Measurements from ENCODE around the gene CCDC167. TPM values are rescaled to one million over a fixed set of nuclear protein-coding genes. Genes with fewer than 3 reads are reported as not detected.

The CCDC167 gene
- polyA plus RNA-seq, 1 donor from 2014 or later = 207 TPM

DNA sequence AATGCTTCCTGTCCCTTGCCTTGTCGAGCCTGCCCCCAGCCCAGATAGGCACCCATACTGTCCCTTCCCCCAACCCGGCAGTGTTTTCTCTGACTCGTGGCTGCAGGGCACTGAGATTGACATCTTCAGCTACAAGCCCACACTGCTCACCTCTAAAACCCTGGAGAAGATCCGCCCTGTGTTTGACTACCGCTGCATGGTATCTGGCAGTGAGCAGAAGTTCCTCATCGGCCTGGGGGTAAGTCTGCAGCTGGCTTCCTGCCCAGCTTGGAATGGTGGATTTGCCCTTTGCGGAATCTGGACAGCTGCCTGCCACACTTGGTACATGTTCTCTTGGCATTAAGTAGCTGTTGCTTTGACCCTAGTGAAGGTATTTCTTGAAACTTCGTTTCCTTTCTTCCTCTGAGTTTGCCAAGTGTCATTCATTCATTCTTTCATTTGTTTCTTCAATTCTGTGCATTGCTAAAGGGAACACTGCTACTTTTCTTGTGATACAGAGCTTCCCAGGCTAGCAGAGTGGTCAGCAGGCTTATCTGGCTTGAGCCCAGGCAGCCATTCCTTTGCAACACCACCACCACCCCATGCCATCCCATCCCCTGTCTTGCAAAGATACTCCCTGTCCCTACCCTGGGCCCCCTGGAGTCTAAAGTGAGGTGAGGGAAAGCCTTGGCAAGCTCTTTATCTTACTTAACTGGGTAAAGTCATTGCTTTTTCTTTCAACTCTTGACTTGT is 26.2 kb downstream of the CCDC167 start:
- Histone ChIP-seq H3F3A (ENCODE audit: insufficient read depth, low read length, poor library complexity, severe bottlenecking) (no peaks in the 10 kb centered on the region), H3K9ac (ENCODE audit: low read length) (no peak overlapping the region), H3K79me2 (replicated peaks; ENCODE audit: insufficient read depth, low read length) (no peaks in the 10 kb centered on the region), H3K4me3 (ENCODE audit: low read length) (no peak overlapping the region), H3K9me3 (ENCODE audit: low read length) (no peaks in the 10 kb centered on the region), H4K20me1 (ENCODE audit: insufficient read depth) (no peaks in the 10 kb centered on the region), H2AFZ (ENCODE audit: low read depth, low read length) (no peak overlapping the region), H3K27ac (ENCODE audit: low read length) (no peak overlapping the region), H3K9me2 (ENCODE audit: insufficient read depth, low read length) (no peaks in the 10 kb centered on the region), H3K27me3 (ENCODE audit: insufficient read depth, low read depth, low read length) (no peaks in the 10 kb centered on the region), H3K36me3 (ENCODE audit: insufficient read depth, low read length) (peaks cover 7% of the 10 kb centered on the region), H3K4me2 (ENCODE audit: low read length) (no peak overlapping the region)
- TF ChIP-seq POLR2AphosphoS5 (IDR thresholded peaks at IDR 0.05) (no peak), MXI1 (conservative IDR thresholded peaks at IDR 0.05; ENCODE audit: poor library complexity, severe bottlenecking) (no peak)

GRCh38 chr6:37467718-37468117 is 32.0 kb downstream of the CCDC167 start:
- H2AFZ ChIP-seq (ENCODE audit: low read depth, low read length) = no peak overlapping the region
- no peak for TF ChIP-seq REST (IDR thresholded peaks at IDR 0.05; ENCODE audit: borderline replicate concordance)
- TF ChIP-seq POLR2AphosphoS5 (IDR thresholded peaks at IDR 0.05) = no peak
- no peak for TF ChIP-seq SMC3 (conservative IDR thresholded peaks at IDR 0.05; ENCODE audit: poor library complexity)
- TF ChIP-seq RAD21 (conservative IDR thresholded peaks at IDR 0.05) = no peak
- no peak for TF ChIP-seq CTCF (IDR thresholded peaks at IDR 0.05; ENCODE audit: poor library complexity, severe bottlenecking)
- no peak for TF ChIP-seq EZH2 (IDR thresholded peaks at IDR 0.05; ENCODE audit: borderline replicate concordance, insufficient read depth, low read length, poor library complexity, severe bottlenecking)
- no peak for TF ChIP-seq MXI1 (conservative IDR thresholded peaks at IDR 0.05; ENCODE audit: poor library complexity, severe bottlenecking)
- TF ChIP-seq TAF1 (IDR thresholded peaks at IDR 0.05; ENCODE audit: low read depth) = no peak
- no peak for TF ChIP-seq EP300 (conservative IDR thresholded peaks at IDR 0.05; ENCODE audit: poor library complexity, severe bottlenecking)
- no peak overlapping the region for H3K9ac ChIP-seq (ENCODE audit: low read length)
- H3K9me3 ChIP-seq (ENCODE audit: low read length) = no peaks in the 10 kb centered on the region
- no peaks in the 10 kb centered on the region for H3F3A ChIP-seq (ENCODE audit: insufficient read depth, low read length, poor library complexity, severe bottlenecking)
- no peak overlapping the region for H3K4me2 ChIP-seq (ENCODE audit: low read length)
- no peaks in the 10 kb centered on the region for H3K79me2 ChIP-seq (replicated peaks; ENCODE audit: insufficient read depth, low read length)
- H3K27me3 ChIP-seq (ENCODE audit: insufficient read depth, low read depth, low read length) = no peaks in the 10 kb centered on the region
- H3K36me3 ChIP-seq (ENCODE audit: insufficient read depth, low read length) = peaks cover 7% of the 10 kb centered on the region
- H3K4me3 ChIP-seq (ENCODE audit: low read length) = no peak overlapping the region
- H3K9me2 ChIP-seq (ENCODE audit: insufficient read depth, low read length) = no peaks in the 10 kb centered on the region
- H3K27ac ChIP-seq (ENCODE audit: low read length) = no peak overlapping the region
- H4K20me1 ChIP-seq (ENCODE audit: insufficient read depth) = no peaks in the 10 kb centered on the region

Measured in neural cell (in vitro differentiated cells).